ENCODE data around the gene HAND1.

GRCh38 chr5:154446195-154447088 is 31.6 kb downstream of the HAND1 start:
- no peak for TF ChIP-seq POLR2A (IDR thresholded peaks at IDR 0.05; ENCODE audit: low read depth)
- peak; percentile 35 to 39 for TF ChIP-seq POLR2AphosphoS5 (IDR thresholded peaks at IDR 0.05)

Measured in esophagus muscularis mucosa (tissue), 2 donors.